Measurements from ENCODE around the gene RUNX2. TPM values are rescaled to one million over a fixed set of nuclear protein-coding genes. Genes with fewer than 3 reads are reported as not detected.

RUNX2 gene
- polyA plus RNA-seq, 1 donor from 2014 or later, result not detected

DNA sequence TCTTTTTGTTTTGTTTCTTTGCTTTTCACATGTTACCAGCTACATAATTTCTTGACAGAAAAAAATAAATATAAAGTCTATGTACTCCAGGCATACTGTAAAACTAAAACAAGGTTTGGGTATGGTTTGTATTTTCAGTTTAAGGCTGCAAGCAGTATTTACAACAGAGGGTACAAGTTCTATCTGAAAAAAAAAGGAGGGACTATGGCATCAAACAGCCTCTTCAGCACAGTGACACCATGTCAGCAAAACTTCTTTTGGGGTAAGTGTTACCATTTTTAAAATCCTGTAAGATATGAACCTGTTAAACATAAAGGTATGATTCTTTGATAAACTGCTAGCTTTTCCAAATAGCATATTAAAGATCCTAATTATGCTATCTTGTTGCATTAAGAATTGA, 393 bp downstream of the RUNX2 start:
- H2AFZ ChIP-seq (ENCODE audit: low read depth, low read length), result no peak overlapping the region
- H4K20me1 ChIP-seq (ENCODE audit: insufficient read depth), result no peaks in the 10 kb centered on the region
- H3K9me3 ChIP-seq (ENCODE audit: low read length), result no peaks in the 10 kb centered on the region
- H3K36me3 ChIP-seq (ENCODE audit: insufficient read depth, low read length), result no peaks in the 10 kb centered on the region
- H3K27ac ChIP-seq (ENCODE audit: low read length), result no peak overlapping the region
- no peak overlapping the region for H3K4me3 ChIP-seq (ENCODE audit: low read length)
- no peaks in the 10 kb centered on the region for H3K9me2 ChIP-seq (ENCODE audit: insufficient read depth, low read length)
- no peaks in the 10 kb centered on the region for H3K79me2 ChIP-seq (replicated peaks; ENCODE audit: insufficient read depth, low read length)
- no peaks in the 10 kb centered on the region for H3F3A ChIP-seq (ENCODE audit: insufficient read depth, low read length, poor library complexity, severe bottlenecking)
- H3K27me3 ChIP-seq (ENCODE audit: insufficient read depth, low read depth, low read length), result no peaks in the 10 kb centered on the region
- no peak for TF ChIP-seq RAD21 (conservative IDR thresholded peaks at IDR 0.05)
- no peak for TF ChIP-seq EZH2 (IDR thresholded peaks at IDR 0.05; ENCODE audit: borderline replicate concordance, insufficient read depth, low read length, poor library complexity, severe bottlenecking)
- TF ChIP-seq EP300 (conservative IDR thresholded peaks at IDR 0.05; ENCODE audit: poor library complexity, severe bottlenecking), result no peak
- no peak overlapping the region for H3K9ac ChIP-seq (ENCODE audit: low read length)
- H3K4me2 ChIP-seq (ENCODE audit: low read length), result no peak overlapping the region

GRCh38 chr6:45344900-45345299, 16.8 kb downstream of the RUNX2 start:
- no peaks in the 10 kb centered on the region for H4K20me1 ChIP-seq (ENCODE audit: insufficient read depth)
- H3K4me2 ChIP-seq (ENCODE audit: low read length), result no peak overlapping the region
- H3K9me3 ChIP-seq (ENCODE audit: low read length), result no peaks in the 10 kb centered on the region
- H3K27me3 ChIP-seq (ENCODE audit: insufficient read depth, low read depth, low read length), result no peaks in the 10 kb centered on the region
- no peaks in the 10 kb centered on the region for H3F3A ChIP-seq (ENCODE audit: insufficient read depth, low read length, poor library complexity, severe bottlenecking)
- no peaks in the 10 kb centered on the region for H3K79me2 ChIP-seq (replicated peaks; ENCODE audit: insufficient read depth, low read length)
- no peak overlapping the region for H3K27ac ChIP-seq (ENCODE audit: low read length)
- H3K9me2 ChIP-seq (ENCODE audit: insufficient read depth, low read length), result no peaks in the 10 kb centered on the region
- H3K36me3 ChIP-seq (ENCODE audit: insufficient read depth, low read length), result no peaks in the 10 kb centered on the region
- no peak for TF ChIP-seq SMC3 (conservative IDR thresholded peaks at IDR 0.05; ENCODE audit: poor library complexity)
- no peak for TF ChIP-seq POLR2AphosphoS5 (IDR thresholded peaks at IDR 0.05)
- no peak overlapping the region for H2AFZ ChIP-seq (ENCODE audit: low read depth, low read length)
- H3K4me3 ChIP-seq (ENCODE audit: low read length), result no peak overlapping the region
- H3K9ac ChIP-seq (ENCODE audit: low read length), result no peak overlapping the region

DNA sequence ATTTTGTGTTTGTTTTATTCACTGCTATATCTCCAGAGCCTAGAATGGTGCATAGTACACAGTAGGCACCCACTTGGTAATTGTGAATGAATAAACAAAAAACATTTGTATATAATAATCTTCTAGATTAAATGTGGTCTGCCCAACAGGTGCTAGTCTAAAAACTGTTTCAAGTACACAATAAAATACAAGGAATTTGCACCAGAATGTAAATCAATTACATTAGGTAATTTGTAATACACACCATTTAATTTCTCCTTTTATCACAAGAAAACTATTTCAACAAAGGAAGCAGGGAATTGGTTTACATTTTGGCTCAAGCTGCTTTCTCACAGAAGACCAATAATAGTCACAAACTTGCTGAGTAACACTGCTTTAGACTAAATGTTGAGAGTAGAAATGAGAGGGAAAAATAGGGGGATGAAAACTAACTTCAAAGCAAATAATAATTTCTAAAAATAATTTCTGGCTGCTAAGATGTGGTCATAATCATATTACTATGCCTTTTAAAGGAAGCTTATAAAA, 22.1 kb downstream of the RUNX2 start:
- TF ChIP-seq EZH2 (IDR thresholded peaks at IDR 0.05; ENCODE audit: borderline replicate concordance, insufficient read depth, low read length, poor library complexity, severe bottlenecking) (no peak), POLR2AphosphoS5 (IDR thresholded peaks at IDR 0.05) (no peak), REST (IDR thresholded peaks at IDR 0.05; ENCODE audit: borderline replicate concordance) (no peak), RAD21 (conservative IDR thresholded peaks at IDR 0.05) (no peak), TAF1 (IDR thresholded peaks at IDR 0.05; ENCODE audit: low read depth) (no peak), CTCF (IDR thresholded peaks at IDR 0.05; ENCODE audit: poor library complexity, severe bottlenecking) (no peak), MXI1 (conservative IDR thresholded peaks at IDR 0.05; ENCODE audit: poor library complexity, severe bottlenecking) (no peak), EP300 (conservative IDR thresholded peaks at IDR 0.05; ENCODE audit: poor library complexity, severe bottlenecking) (no peak)
- Histone ChIP-seq H3K4me2 (ENCODE audit: low read length) (no peak overlapping the region), H3K27ac (ENCODE audit: low read length) (no peak overlapping the region)

More for the DNA sequence above, 22.1 kb downstream of the RUNX2 start:
- Histone ChIP-seq H4K20me1 (ENCODE audit: insufficient read depth) (no peaks in the 10 kb centered on the region), H3F3A (ENCODE audit: insufficient read depth, low read length, poor library complexity, severe bottlenecking) (no peaks in the 10 kb centered on the region), H3K79me2 (replicated peaks; ENCODE audit: insufficient read depth, low read length) (no peaks in the 10 kb centered on the region), H3K27me3 (ENCODE audit: insufficient read depth, low read depth, low read length) (no peaks in the 10 kb centered on the region), H3K9me3 (ENCODE audit: low read length) (no peaks in the 10 kb centered on the region), H3K4me3 (ENCODE audit: low read length) (no peak overlapping the region), H3K9me2 (ENCODE audit: insufficient read depth, low read length) (no peaks in the 10 kb centered on the region), H3K36me3 (ENCODE audit: insufficient read depth, low read length) (no peaks in the 10 kb centered on the region), H2AFZ (ENCODE audit: low read depth, low read length) (no peak overlapping the region), H3K9ac (ENCODE audit: low read length) (no peak overlapping the region)
